Activated T-cell treated with anti-CD3 and anti-CD28 coated beads for 4 hours (primary cell): ENCODE results near the gene ZSCAN21.

Experiments used
- DNase-seq: peaks from one replicate; pipeline ENCODE4 v3.0.0-alpha.2; 2020

Gene ZSCAN21

DNA sequence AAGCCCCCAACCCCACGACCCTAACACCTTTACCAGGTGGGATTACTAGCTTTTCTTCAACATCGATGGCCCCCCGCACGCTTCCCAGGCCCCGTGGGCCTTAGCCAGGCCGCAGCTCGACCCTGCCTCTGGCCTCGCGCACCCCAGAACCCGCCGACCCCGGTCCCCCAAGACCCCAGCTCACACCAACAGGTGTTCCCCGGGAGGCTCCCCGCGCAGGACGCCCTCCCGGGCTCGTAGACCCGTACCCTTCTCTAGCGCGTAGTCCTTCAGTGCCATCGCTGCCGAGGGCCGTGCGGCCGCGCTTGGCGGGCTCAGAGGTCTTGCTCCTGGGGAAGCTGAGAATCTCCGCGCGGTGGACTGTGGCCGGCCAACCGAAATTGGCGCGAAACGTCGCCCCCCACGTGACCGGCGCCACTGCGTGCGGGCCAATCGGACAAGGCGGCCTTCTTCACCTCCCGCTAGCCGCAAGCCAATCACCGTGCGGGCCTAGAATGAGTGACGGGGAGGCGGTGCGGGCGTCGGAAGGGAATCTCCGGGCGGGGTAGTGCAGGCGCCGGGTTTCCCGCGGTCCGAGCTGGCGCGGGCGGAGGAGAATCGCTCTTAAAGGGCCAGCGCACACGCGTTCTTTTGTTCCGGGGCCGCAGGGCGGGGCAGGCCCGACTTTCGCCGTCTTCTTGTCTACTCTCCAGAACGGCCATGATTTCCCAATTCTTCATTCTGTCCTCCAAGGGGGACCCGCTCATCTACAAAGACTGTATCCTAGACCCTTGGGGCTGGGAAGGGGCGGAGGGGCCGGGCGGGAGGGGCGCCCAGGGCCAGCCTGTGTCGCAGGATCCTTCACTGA lies 51.7 kb downstream of the ZSCAN21 start, which contains the start of the genes AP4M1 and MCM7:
TSS of gene AP4M1 (plus strand) at position 628 of the 847 bp plus-strand sequence. CDS start at position 700, 72 bp downstream.
TSS of gene MCM7 (minus strand) at position 382 of the 847 bp plus-strand sequence. CDS start at position 279, 103 bp downstream.
- DNase-seq = peak; percentile 92

DNA sequence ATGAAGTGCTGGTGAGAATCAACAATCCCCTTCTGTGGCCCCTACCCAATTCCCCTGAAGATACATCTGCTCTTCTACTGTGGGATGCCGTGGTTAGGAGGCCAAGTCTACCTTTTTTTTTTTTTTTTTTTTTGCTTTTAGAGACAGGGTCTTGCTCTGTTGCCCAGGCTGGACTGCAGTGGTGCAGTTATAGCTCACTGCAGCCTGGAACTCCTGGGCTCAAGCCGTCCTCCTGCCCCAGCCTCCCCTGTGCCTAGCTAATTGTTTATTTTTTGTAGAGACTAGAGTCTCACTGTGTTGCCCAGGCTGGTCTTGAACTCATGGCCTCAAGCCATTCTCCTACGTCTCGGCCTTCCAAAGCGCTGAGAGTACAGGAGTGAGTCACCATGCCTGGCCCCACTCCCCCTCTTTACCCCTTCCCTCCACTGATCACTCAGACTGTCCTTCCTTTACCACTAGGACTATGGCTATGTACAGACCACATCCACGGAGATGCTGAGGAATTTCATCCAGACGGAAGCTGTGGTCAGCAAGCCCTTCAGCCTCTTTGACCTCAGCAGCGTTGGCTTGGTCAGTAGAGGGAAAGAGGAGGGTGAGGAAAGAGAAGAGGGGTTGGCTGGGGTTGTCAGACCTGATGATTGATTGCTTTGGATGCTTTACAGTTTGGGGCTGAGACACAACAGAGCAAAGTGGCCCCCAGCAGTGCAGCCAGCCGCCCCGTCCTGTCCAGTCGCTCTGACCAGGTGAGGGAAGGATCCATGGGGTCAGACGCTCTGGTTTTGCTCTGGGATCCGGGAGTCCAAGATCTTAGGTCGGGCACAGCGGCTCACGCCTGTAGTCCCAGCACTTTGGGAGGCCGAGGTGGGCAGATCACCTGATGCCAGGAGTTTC lies 53.6 kb downstream of the ZSCAN21 start:
- no peak for DNase-seq

DNA sequence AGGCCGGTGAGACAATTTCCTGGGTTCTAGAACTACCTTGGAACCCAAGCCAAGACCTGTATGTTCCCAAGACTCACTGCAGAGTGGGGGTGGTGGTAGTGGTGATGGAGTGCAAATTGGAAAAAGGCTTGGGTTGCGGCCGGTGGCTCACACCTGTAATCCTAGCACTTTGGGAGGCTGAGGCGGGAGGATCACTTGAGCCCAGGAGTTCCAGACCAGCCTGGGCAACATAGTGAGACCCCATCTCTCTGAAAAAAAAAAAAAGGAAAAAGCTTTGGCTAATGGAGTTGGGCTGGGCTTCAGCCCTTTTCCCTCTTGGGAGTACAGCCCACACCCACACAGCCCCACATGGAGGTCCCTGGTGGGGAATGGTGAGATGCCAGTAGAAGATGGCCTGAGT lies 56.0 kb downstream of the ZSCAN21 start:
- no peak for DNase-seq

DNA sequence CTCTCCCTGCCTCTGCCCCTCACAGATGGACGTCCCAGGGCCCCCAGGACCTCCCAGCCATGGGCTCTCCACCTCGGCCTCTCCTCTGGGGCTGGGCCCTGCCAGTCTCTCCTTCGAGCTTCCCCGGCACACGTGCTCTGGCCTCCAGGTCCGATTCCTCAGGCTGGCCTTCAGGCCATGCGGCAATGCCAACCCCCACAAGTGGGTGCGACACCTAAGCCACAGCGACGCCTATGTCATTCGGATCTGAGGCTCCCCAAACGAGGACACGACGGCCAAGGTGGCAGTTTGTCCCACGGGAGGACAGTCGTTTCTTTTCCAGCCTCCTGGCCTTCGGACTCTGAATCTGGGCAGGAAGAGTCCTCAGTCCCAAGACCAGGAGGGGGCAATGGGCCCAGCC lies 57.1 kb downstream of the ZSCAN21 start:
- DNase-seq = no peak

DNA sequence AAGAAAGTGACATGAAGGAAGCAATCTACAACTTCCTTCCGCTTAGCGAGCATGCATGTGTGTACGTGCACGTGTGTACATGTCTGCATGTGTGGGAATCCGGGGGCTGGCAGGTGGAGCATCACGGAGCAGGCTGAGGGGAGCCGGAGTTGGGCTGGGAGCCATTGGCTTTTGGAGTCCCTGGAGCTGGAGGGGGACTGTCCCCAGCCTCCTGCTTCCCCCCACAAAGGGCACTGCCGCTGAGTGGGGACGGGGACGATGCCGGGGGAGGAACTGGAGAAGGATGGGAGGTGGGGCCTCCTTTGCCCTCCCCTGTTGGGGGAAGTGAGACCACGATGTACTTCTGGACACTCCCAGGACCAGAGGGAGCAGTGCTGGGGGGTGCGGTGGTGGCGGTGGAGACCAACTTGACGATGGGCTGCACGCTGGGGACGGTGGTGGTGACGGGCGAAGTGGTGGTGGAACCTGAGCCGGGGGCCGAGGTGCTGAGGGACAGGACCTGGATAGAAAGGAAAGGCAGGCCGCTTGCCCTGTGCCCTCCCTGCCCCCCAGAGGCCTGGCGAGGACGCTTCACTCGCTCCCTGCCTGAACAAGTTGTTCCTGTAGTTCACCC lies 57.7 kb downstream of the ZSCAN21 start:
- DNase-seq = no peak

DNA sequence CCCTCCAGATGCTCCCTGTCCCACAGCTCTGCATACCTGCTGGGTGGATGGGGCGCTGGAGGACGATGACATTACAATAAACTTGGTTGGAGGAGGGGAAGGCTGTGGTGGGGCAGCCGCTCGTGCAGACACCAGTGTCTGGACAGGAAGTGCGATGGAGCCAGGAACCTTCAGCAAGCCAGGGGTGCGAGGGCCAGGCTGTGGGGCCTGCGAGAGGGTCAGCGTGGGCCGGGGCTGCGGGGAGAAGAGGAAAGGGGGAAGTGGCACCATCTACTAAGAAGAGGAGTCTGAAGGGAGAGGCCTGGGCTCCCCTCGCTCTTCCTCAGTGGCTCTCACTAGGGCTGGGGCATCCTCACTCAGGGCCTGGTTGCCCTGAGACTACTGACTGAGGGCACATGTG lies 58.3 kb downstream of the ZSCAN21 start:
- DNase-seq = no peak

DNA sequence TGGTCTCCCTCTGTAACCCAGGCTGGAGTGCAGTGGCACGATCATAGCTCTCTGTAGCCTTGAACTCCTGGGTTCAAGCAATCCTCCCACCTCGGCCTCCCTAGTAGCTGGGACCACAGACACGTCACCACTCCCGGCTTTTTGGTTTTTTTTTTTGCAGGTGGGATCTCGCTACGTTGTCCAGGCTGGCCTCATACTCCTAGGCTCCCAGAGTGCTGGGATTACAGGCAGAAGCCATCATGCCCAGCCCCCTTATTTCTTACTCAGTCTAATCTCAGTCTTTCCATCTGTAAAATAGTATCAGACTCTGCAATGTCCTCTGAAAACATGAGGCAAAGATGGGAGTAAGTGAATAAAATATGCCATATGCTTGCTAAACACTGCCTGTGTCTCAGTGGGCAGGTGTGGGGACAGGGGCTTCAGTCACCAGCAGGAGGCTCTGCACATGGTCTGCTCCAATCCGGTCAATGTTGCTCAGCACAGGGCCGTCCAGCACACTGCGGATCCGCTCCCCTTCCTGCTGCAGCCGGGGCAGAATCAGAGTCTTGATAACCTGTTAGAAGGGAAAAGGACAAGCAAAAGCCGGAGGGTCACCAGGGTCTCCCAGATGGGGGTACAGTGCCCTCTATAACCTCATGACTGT lies 60.1 kb downstream of the ZSCAN21 start:
- DNase-seq = no peak

DNA sequence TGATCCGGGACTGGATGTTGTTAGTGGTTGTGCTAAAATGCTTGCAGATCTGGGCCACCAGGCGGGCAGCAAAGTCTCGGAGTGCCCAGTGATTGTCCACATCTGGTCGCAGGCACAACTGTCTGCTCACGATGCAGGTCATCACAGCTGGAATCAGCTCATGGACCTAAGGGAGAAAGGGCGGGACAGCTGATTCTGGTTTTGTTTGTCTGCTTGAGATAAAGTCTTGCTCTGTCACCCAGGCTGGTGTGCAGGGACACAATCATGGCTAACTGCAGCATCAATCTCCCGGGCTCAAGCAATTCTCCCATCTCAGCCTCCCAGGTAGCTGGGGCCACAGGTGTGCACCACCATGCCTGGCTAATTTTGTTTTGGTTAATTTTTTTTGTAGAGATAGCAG lies 61.6 kb downstream of the ZSCAN21 start:
- DNase-seq = no peak

DNA sequence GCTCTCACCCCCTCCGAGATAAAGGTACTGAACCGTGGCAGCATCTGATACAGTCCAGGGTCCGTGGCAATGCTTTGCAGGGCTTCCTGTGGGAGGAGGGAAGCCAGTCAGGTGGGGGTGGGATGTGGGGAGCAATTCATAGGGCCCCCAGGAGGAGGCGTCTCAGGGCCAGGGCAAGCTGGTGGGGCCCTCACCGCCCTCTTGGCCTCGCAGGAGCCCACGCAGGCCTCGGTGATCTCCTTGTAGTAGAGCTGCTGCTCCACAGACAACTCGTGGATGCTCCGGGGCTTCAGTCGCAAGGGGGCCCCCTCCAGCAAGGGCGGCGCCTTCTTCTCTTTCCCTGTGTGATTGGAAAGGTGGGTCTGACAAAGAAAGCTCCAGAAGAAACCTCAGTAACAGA lies 62.3 kb downstream of the ZSCAN21 start:
- no peak for DNase-seq
